T-helper 17 cell (primary cell): ENCODE data around the gene CPA1. TPM values are rescaled to one million over a fixed set of nuclear protein-coding genes. Genes with fewer than 3 reads are reported as not detected.

Source experiments
- ATAC-seq: fragments of 150-1000 bp; cut with Tn5 transposase; 2 replicates; pipeline ENCODE4 v1.10.0; 2021; ENCODE audit warnings: mild to moderate bottlenecking, moderate library complexity
- DNase-seq, 3 donors: peaks; one replicate each; pipeline versions ENCODE4 v3.0.0 to v3.0.0-alpha.2; 2020 to 2021
- H3K9me3 ChIP-seq: one replicate; pipeline ENCODE4 v1.7.0; 2013; ENCODE audit warnings: low read length, mild to moderate bottlenecking; ENCODE audit not compliant: control insufficient read depth, poor library complexity, severe bottlenecking
- H3K27ac Mint-ChIP-seq: one replicate; pipeline ENCODE4 v1.8.0; 2022; ENCODE audit warnings: mild to moderate bottlenecking, moderate library complexity, mixed read lengths
- H3K27me3 Mint-ChIP-seq: one replicate; pipeline ENCODE4 v1.8.0; 2022; ENCODE audit warnings: mixed read lengths
- H3K36me3 Mint-ChIP-seq: one replicate; pipeline ENCODE4 v1.8.0; 2022; ENCODE audit warnings: low read depth, mixed read lengths
- H3K4me1 Mint-ChIP-seq: one replicate; pipeline ENCODE4 v1.8.0; 2022; ENCODE audit warnings: mild to moderate bottlenecking, mixed read lengths
- H3K4me3 Mint-ChIP-seq: one replicate; pipeline ENCODE4 v1.8.0; 2022; ENCODE audit warnings: mild to moderate bottlenecking, moderate library complexity, mixed read lengths
- total RNA-seq, 4 donors: library from RNA in 2 of 4; stranded (reverse) in 2 of 4; gene quantifications; one replicate each; pipeline ENCODE4 v1.2.3 and lab custom pipeline; 2022 to 2026

The CPA1 gene
- total RNA-seq, 2 donors from 2014 or later = not detected

GRCh38 chr7:130346941-130347340, 33.4 kb upstream of the CPA1 start:
- peaks cover 30% of the 10 kb centered on the region for H3K27me3 Mint-ChIP-seq
- DNase-seq (no peak), ATAC-seq (no peak)
- no peak overlapping the region for H3K4me3 Mint-ChIP-seq
- no peak overlapping the region for H3K27ac Mint-ChIP-seq
- peaks cover 14% of the 10 kb centered on the region for H3K4me1 Mint-ChIP-seq
- H3K36me3 Mint-ChIP-seq = no peaks in the 10 kb centered on the region
- H3K9me3 ChIP-seq = no peaks in the 10 kb centered on the region

DNA sequence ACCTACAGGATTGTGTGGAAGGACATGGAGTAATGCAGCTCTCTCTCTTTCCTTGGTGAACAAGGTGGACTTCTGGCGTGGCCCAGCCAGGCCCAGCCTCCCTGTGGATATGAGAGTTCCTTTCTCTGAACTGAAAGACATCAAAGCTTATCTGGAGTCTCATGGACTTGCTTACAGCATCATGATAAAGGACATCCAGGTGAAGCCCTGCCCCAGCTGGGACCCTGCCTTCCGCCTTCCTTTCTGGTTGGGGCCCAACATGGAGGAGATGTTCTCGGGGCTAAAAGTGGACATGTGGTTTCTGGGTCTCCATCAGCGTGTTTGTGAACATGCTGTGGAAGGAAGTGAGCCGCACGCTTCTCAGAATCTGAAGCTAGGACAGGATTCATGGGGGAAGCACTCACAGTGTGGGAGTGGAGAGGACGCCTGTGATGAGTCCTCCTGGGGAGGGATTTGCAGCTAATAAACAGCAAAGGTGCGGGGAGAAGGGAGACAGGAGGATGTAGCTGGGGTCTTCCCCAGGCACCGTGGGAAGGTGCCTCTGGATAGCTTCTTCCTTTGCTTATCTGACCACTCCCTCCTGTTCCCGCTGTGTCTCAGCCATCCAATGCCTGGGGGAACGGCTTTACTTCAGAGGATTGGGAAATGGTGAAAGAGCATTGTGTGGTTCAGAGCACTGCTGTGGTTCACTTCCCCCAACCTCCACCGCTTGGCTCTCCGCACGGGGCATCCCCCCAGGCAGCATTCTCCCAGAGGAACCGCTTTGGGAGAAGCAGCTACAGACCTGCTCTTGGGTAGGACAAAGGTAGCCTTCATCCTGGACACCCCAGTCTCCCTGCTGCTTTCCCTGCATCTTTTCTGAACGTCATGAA, 30.1 kb upstream of the CPA1 start:
- no peak for ATAC-seq
- DNase-seq = no peak
- Mint-ChIP-seq H3K27me3 (peaks cover 36% of the 10 kb centered on the region), H3K36me3 (no peaks in the 10 kb centered on the region), H3K4me3 (peak overlapping the region; percentile 66), H3K27ac (no peak overlapping the region), H3K4me1 (peaks cover 14% of the 10 kb centered on the region)
- no peaks in the 10 kb centered on the region for H3K9me3 ChIP-seq

GRCh38 chr7:130350945-130351790, 29.1 kb upstream of the CPA1 start:
- H3K36me3 Mint-ChIP-seq = no peaks in the 10 kb centered on the region
- ATAC-seq = no peak
- peaks cover 14% of the 10 kb centered on the region for H3K4me1 Mint-ChIP-seq
- H3K9me3 ChIP-seq = no peaks in the 10 kb centered on the region
- H3K27ac Mint-ChIP-seq = peak overlapping the region; percentile 6
- peak overlapping the region; percentile 66 for H3K4me3 Mint-ChIP-seq
- DNase-seq = no peak
- peaks cover 36% of the 10 kb centered on the region for H3K27me3 Mint-ChIP-seq

DNA sequence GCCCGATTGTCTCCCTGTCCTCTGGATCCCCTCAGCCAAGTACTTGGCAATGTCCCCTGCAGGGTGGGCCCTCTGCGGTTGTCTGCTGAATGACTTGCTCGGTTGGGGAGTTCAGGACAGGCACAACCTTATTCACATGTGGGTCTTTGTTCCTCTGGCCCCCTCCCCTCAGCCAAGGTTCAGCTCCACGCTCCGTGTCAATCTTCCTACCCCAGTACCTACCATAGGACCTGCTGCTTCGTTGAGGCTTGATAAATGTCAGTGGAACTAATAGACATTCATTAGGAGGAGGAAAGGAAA, 28.6 kb upstream of the CPA1 start:
- no peak for ATAC-seq
- H3K27ac Mint-ChIP-seq = peak overlapping the region; percentile 6

DNA sequence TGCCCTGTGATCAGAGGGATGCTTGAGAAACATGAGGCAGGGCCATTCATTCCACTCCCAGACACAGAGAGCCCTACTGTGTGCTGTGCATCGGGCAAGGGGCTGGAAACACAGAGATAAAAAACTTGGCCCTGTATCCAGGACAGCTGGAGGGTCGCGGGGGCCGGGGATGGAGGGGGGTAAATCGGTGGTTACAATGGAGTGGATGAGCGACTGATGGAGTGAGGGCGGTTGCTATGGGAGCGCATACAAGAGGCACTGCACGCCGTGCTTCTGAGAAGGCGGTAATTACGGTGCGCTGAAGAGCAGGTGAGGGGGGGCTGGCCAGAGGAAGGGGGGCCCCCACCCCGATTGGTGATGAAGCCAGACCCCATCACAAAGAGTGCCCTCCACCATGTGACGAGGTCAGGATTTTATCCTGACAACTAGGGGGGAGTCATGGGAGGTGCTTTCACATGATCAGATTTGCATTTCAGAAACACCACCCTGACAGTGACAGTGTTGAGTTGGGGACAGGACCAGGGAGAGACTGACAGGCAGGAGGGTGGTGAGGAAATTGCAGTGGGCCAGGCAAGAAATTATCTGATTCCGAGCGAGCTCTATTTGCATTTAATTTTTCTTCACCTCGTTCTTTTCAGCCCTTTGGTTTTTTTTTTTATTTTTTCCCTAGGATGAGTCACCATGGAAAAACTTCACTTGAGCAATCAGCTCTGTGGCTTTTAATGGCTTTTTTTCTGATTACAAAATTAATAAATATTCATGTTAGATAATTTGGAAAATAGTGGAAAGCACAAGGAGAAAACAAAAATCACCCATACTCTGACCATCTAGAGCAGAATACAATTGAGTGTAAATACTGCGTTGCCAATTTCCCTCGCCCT, 27.9 kb upstream of the CPA1 start:
- H3K4me3 Mint-ChIP-seq = no peak overlapping the region
- peaks cover 14% of the 10 kb centered on the region for H3K4me1 Mint-ChIP-seq
- H3K36me3 Mint-ChIP-seq = no peaks in the 10 kb centered on the region
- H3K9me3 ChIP-seq = no peaks in the 10 kb centered on the region
- DNase-seq (no peak), ATAC-seq (no peak)
- H3K27ac Mint-ChIP-seq = no peak overlapping the region
- H3K27me3 Mint-ChIP-seq = peaks cover 35% of the 10 kb centered on the region

More for the DNA sequence above, 28.6 kb upstream of the CPA1 start:
- no peaks in the 10 kb centered on the region for H3K9me3 ChIP-seq
- DNase-seq = no peak
- H3K4me3 Mint-ChIP-seq = no peak overlapping the region
- H3K27me3 Mint-ChIP-seq = peaks cover 36% of the 10 kb centered on the region
- H3K36me3 Mint-ChIP-seq = no peaks in the 10 kb centered on the region
- H3K4me1 Mint-ChIP-seq = peaks cover 14% of the 10 kb centered on the region

GRCh38 chr7:130353196-130353595, 27.1 kb upstream of the CPA1 start:
- Mint-ChIP-seq H3K4me1 (peaks cover 14% of the 10 kb centered on the region), H3K27ac (no peak overlapping the region), H3K27me3 (peaks cover 30% of the 10 kb centered on the region), H3K36me3 (no peaks in the 10 kb centered on the region), H3K4me3 (no peak overlapping the region)
- DNase-seq (no peak), ATAC-seq (no peak)
- H3K9me3 ChIP-seq = no peaks in the 10 kb centered on the region

DNA sequence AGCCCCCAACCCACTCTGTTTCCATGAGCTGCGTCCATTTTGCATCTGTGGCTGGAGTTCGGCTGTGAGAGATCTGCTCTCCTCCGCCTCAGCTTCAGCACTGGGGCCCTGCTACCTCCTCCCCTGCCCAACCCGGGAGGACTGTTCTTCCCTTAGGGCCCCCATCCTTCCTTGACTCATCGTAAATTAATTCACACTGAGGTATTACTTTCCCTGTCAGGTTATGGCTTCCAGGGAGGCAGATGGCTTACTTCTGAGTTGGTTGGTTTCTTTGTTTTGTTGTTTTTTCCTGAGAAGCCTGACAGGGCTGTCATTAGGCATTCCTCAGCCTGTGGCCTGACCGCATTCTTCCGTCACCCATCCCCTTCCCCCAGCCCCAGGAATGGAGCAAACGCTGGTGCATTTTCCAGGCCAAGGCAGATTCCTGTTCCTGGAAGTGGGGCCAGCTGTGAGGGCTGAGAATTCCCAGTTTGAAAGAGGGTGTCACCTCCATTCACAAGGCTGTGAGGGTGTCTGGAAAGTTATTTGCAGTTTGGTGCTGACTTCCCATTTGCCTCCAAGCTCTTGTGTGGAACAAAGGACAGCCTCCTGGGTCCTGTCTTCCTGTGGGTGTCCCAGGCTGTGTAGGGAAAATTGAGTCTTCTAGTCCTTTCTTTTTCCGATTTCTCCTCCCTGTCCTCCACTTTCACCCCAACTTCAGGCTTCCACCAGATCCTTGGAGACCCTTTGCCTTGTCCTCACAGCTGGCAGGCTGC, 24.0 kb upstream of the CPA1 start:
- H3K27me3 Mint-ChIP-seq = peaks cover 13% of the 10 kb centered on the region
- H3K4me3 Mint-ChIP-seq = no peak overlapping the region
- H3K27ac Mint-ChIP-seq = no peak overlapping the region
- H3K4me1 Mint-ChIP-seq = peaks cover 3% of the 10 kb centered on the region
- no peaks in the 10 kb centered on the region for H3K36me3 Mint-ChIP-seq
- no peaks in the 10 kb centered on the region for H3K9me3 ChIP-seq
- DNase-seq (no peak), ATAC-seq (no peak)

DNA sequence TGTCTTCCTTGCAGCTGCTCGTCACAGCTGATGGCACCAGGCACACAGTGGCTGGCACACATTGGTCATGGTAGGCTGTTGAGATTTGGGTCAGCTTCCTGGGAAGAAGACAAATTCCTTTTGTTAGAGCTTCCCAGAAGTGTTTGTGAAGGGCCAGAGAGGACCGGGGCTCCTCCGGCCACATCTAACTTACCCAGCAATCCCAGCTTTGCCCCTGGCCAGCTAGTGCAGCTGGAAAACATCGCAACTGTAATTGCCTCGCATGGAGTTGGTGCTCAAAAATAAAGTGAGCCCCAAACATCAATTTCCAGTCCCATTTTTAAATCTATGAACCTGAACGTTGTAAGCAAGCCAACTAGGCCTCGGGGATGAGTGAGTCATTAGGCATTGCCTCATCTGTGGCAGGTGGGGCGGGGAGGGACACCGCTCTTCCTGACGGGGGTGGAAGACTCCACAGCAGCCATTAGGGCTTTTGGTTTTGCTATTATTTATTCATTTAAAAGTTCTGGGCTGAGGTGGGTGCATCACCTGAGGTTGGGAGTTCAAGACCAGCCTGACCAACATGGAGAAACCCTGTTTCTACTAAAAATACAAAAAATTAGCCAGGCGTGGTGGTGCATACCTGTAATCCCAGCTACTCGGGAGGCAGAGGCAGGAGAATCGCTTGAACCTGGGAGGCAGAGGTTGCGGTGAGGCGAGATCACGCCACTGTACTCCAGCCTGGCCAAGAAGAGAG, 23.2 kb upstream of the CPA1 start:
- H3K9me3 ChIP-seq = no peaks in the 10 kb centered on the region
- no peak overlapping the region for H3K4me3 Mint-ChIP-seq
- H3K27ac Mint-ChIP-seq = no peak overlapping the region
- H3K36me3 Mint-ChIP-seq = no peaks in the 10 kb centered on the region
- DNase-seq (no peak), ATAC-seq (no peak)
- H3K27me3 Mint-ChIP-seq = peaks cover 6% of the 10 kb centered on the region
- no peaks in the 10 kb centered on the region for H3K4me1 Mint-ChIP-seq

GRCh38 chr7:130358471-130358870, 21.8 kb upstream of the CPA1 start:
- no peak for ATAC-seq
- H3K36me3 Mint-ChIP-seq = no peaks in the 10 kb centered on the region

DNA sequence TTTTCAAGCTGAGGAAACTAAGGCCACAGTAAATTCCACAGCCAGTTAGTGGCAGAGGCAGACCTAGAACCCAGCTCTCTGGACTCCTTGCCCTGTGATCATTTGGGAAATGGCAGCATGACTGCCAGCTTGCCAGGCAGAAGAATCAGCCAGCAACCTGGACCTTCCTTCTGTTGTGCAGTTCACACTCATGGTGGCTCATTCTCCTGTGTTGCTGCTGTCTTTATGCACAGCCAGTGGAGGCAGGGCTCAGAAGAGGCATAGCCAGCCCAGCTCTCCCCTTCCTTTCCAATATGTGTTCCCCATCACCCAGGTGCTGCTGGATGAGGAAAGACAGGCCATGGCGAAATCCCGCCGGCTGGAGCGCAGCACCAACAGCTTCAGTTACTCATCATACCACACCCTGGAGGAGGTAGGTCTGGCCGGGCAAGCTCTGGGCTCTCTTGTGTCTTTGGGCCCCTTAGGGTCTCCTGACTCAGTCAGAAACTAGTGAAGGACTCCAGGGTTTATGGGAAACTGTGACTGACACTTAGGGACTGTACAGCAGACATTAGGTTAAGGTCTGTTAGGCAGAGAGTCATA, 20.9 kb upstream of the CPA1 start:
- ATAC-seq (no peak), DNase-seq (no peak)
- Mint-ChIP-seq H3K4me3 (no peak overlapping the region), H3K27me3 (peaks cover 6% of the 10 kb centered on the region), H3K4me1 (no peaks in the 10 kb centered on the region), H3K36me3 (no peaks in the 10 kb centered on the region), H3K27ac (no peak overlapping the region)
- H3K9me3 ChIP-seq = no peaks in the 10 kb centered on the region

More at GRCh38 chr7:130358471-130358870, 21.8 kb upstream of the CPA1 start:
- no peak overlapping the region for H3K4me3 Mint-ChIP-seq
- H3K27ac Mint-ChIP-seq = no peak overlapping the region
- no peaks in the 10 kb centered on the region for H3K4me1 Mint-ChIP-seq
- no peaks in the 10 kb centered on the region for H3K9me3 ChIP-seq
- no peak for DNase-seq
- peaks cover 6% of the 10 kb centered on the region for H3K27me3 Mint-ChIP-seq

- H3K9me3 ChIP-seq = no peaks in the 10 kb centered on the region
- H3K36me3 Mint-ChIP-seq = no peaks in the 10 kb centered on the region
- H3K27me3 Mint-ChIP-seq = peaks cover 6% of the 10 kb centered on the region
- no peak for ATAC-seq
- H3K4me3 Mint-ChIP-seq = no peak overlapping the region
- peaks cover 3% of the 10 kb centered on the region for H3K4me1 Mint-ChIP-seq
- DNase-seq = no peak
- no peak overlapping the region for H3K27ac Mint-ChIP-seq
These were observed 19.8 kb upstream of the CPA1 start for GRCh38 chr7:130360518-130360917.

- H3K4me1 Mint-ChIP-seq = peaks cover 5% of the 10 kb centered on the region
- no peak for DNase-seq
- no peaks in the 10 kb centered on the region for H3K9me3 ChIP-seq
- H3K4me3 Mint-ChIP-seq = no peak overlapping the region
- H3K36me3 Mint-ChIP-seq = no peaks in the 10 kb centered on the region
- no peak overlapping the region for H3K27ac Mint-ChIP-seq
- ATAC-seq = no peak
- peaks cover 6% of the 10 kb centered on the region for H3K27me3 Mint-ChIP-seq
These were observed 18.6 kb upstream of the CPA1 start for GRCh38 chr7:130361681-130362080.
